Fibroblast of lung (primary cell): ENCODE data around the gene RIMS4.

ENCODE experiments used
- CTCF ChIP-seq, 2 donors: IDR thresholded peaks in 1 of 2; conservative IDR thresholded peaks in 1 of 2; 1 replicate in 1 of 2; 2 replicates in 1 of 2; pipeline ENCODE4 v1.5.1; 2011 to 2012; ENCODE audit warnings: low read length in 2 of 2, control low read depth in 1 of 2, inconsistent platforms in 1 of 2, low read depth in 1 of 2, mild to moderate bottlenecking in 1 of 2
- EZH2 ChIP-seq: IDR thresholded peaks from 2 replicates; pipeline ENCODE4 v1.5.1; 2012; ENCODE audit warnings: low read length, control low read depth, mild to moderate bottlenecking; ENCODE audit errors: missing control alignments

DNA sequence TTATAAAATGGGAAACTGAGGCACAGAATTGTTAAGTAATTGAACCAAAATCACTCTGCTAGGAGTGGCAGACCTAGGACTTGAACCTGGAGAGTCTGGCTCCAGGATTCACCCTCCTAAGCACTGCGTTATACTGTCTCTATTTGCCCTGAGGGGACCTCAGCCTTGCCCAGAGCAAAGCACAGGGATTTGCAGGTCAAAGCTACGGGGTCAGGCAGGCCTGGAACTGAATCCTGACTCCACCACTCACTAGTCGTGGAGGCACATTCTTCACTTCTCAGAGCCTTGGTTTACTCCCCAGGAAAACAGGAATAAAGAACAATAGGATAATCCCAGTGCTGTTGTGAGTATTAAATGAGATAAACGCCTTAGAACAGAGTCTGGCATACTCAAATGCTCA, 45.3 kb downstream of the RIMS4 start:
- TF ChIP-seq CTCF (conservative IDR thresholded peaks at IDR 0.05 in 1 of 2, IDR thresholded peaks at IDR 0.05 in 1 of 2; ENCODE audit: low read depth in 1 of 2, low read length in 2 of 2) = no peak
- no peak for TF ChIP-seq EZH2
